Measurements from ENCODE around the gene TNFAIP8.

The TNFAIP8 gene

DNA sequence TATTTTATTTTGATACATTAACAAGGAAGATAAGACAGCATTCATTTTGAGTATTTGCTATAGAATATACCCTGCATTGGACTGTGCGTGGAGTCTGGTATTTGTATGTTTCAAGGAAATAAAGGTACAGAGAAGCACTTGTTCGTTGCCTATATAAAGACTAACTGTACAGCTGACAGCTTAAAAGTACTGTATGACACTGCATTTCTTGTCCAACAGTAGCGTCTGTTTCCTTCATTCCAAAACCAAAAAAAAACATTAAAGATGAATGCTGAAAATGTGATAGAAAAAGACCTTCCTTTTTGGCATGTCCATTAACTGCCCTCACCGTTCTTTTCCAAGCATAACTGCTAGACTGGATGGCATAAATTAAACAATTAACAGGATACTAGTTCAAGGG is 15.3 kb downstream of the TNFAIP8 start:
- DNase-seq: no peak

DNA sequence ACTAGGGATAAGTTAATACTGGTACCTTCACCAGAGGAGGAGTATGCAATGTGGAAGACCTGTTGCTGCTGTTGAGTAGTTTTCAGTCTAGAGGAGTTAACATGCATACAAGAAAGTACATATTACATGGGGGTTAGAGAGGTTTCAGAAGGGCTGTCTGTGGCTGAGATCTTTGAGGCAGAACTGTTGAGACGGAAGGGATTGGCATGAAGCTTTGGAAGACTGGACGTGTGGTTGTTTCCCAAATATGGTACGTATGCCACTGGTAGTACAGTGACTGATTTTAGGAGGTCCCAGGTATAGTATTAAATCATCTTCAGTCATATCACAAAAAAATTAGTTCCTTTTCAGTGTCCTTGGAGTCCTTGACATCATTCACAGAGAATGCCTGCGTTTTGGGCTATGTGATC is 17.6 kb downstream of the TNFAIP8 start:
- DNase-seq: no peak

DNA sequence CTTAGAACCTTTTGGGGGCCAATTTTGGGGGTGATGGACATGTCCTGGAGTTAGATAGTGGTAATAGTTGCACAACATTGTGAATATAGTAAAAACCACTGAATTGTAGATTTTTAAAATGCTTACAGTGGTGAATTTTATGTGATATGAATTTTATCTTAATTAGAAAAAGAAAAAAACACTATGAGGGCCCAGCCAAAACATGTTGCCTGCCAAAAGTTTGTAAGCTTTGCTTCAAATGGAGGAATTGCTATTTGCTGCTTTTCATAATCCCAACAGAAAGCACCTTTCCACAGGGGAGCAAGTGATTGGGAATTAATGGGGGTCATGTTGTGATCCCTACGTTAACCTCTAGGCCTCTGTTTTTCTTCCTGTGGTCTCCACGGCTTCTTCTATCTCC is 19.1 kb downstream of the TNFAIP8 start:
- DNase-seq: no peak

DNA sequence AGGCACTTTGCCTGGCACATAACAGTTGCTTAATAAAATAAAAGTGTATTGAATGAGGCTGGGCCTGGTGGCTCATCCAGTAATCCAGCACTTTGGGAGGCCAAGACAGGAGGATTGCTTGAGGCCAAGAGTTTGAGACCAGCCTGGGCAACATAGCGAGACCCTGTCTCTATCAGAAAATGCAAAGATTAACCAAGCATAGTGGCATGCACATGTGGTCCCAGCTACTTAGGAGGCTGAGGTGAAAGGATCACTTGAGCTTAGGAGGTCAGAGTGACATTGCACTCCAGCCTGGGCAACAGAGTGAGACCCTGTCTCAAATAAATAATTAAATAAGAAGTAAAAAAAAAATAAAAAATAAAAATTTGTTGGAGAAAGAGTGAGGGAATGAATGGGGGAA is 21.2 kb downstream of the TNFAIP8 start:
- DNase-seq: no peak

DNA sequence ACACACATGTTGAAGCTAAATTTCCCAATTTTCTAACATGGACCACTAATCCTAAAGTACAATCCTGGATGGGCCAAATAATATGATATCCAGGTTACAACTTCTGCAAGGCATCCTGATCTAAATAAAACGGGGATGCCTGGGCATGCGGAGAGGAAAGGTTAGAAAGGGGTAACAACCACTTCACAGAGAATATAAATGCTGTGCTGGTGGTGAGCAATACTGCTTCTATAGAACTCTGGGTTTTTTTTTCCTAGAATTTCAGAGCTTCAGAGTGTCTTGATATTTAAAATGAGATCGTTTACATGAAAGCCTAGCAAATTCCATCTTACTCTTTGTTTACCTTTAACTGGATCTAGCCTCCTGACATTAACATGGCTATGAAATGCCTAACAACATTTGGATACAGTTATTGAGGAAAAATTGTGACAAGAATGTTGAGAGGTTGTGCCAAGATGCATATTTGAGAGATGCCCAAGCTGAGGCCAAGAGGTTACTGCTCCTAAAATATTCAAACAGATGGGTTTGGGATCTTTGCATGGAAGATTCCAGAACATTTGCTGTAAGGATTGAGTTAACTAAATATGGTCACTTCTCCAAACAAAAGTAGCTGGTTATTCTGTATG is 22.4 kb downstream of the TNFAIP8 start:
- DNase-seq: no peak

DNA sequence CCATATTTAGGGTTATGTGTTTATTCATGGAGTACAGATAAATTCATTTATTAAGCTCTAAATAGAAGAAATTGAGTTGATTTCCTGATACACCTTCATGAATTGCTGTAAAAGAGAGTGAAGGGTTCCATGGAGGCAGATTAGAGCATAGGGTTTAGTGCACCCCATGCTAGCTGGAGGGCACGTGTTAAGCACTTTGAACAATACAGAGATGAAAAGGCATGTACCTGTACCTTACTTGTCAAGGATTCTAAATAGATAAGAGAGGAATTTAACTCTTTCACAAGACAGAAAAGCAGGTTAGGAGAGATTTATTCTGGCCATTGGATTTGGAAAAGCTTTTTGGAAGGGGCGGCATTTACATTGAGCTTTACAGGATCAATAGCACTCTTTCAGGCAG is 23.3 kb downstream of the TNFAIP8 start:
- no peak for DNase-seq

DNA sequence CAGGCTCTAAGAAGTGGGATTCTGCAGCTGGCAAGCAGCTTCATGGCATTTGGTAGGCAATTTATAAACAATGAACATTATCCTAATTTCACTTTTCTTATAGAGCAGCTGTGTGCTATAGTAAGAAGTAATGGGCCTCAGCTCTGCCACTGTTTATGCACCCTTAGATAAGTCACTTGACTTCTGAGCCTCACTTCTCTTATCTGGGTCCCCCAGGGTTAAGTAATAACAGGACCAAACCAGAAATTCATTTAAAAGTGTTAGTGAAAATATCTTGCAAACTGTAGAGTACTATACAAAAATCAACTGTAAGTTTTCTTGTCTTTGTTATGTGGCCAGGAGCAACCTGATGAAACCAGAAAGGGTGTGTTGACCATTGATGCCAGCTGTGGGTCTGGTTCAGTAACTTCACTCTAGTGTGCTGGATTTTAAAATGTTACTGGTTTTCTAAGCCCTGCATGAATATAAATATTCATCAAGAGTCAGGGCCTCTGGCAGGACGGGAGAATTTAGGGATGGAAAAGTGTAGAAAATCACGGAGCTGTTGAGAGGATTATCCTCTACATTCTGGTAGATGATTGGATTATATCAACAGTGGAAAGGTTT is 24.2 kb downstream of the TNFAIP8 start:
- DNase-seq: no peak

DNA sequence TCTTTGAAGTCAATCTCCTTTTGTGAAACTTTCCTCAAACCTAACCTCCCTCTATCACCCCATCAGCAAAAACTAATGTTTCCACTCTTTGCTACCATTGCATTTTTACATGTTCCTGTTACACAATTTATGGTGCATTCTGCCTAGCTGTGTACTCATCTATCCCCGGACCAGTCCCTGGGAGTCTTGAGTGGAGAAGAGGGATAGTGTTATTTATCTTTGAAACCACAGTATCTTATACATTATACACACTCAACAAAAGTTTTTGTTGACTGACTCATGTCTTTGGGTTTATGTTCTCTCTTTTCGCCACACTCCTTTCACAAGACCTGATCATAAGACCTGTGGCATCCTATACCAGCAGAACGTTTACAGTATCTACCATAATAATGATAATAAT is 26.4 kb downstream of the TNFAIP8 start:
- no peak for DNase-seq

DNA sequence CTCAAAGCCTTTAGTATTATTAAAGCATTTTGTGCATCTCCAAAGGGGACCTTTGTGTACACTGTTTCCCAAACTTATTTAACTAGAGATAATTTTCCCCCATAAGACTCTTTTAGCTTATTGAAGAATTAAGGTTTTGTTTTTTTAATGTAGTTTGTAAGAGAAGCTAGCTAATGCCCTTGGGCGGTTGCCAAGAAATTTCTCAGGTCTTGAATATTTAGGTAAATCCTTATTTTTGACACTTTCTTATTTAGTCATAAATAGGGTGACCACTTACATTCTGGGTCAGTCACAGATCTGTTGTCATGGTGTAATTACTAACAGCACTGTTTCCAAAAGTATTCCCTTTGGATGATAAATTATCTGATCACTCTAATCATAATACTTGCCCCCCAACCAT is 27.2 kb downstream of the TNFAIP8 start:
- no peak for DNase-seq

DNA sequence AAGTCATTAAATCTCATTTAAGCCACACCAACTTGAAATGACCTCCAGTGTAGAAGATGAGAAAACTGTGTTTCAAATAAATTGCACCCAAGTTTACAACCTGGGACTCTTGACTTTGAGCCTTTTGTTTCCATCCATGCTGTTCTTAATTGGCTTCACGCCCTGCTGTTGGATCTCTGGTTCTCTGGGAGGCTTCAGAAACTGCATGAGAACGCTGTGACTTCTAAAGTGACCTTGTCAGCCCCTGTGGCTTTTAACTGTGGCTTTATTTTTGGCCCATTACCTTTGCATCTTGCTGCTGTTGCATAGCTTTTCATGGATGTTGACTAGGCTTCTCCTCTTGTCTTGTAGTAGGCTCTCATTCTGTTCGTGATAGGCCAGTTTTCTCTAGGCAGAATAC is 29.3 kb downstream of the TNFAIP8 start:
- DNase-seq: no peak

DNA sequence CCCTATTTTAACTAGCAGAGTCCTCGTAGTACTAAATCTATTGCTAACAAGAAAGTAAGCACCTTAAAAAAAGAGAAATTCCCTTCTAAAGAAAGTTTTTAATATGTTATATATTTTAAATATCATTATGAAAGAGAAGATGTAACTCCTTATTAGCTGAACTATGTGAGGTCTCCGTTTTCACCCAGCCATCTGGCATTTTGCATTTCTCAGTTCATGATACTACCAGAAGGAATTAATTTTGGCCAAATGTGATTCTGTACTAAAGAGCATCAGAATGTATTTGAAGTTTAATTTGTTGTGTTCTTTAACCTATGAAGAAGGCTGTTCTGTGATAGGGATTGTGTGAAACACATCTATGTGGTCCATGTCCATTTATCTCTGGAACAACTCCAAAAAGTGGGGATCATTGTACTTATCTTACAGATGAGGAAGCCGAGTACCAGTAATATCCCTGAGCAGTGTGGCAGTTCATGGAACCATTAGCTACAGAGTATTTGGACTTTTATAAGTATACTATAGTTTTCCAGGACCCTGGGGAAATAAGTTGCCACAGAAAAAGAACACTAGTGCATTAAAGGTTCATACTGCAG is 29.8 kb downstream of the TNFAIP8 start:
- DNase-seq: no peak

DNA sequence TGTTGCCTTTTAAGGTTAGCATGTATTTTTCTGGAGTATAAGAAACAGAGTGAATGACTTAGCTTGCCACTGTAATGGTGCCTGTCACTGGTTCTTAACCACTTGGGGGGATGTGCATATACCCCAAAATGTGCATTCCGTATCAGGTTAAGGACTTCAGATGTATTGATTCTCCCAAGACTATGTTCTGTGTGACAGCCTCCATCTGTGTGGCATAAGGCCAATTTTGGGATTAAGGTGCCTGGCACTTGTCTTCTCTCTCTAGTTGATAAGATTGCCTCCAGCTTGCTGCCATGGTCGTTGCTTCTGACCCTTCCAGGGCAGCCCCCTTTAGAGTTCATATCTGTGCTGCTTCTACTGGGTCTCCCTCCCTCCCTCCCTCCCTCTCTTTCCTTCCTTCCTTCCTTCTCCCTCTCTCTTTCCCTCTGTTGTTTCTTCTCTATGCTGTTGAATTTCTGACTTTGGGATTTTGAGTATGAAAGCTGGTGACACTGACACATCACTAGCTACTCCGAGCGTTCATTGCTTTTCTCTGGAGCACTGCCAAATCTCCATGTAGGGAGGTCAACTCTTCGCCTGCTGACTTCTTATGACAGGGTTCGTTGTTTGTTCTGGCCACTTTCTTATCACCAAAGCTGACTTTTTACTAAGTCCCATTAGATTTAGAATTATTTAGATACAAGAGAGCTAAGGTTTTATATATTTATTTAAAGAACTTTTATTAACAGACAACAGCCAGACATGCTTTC is 31.0 kb downstream of the TNFAIP8 start:
- no peak for DNase-seq

DNA sequence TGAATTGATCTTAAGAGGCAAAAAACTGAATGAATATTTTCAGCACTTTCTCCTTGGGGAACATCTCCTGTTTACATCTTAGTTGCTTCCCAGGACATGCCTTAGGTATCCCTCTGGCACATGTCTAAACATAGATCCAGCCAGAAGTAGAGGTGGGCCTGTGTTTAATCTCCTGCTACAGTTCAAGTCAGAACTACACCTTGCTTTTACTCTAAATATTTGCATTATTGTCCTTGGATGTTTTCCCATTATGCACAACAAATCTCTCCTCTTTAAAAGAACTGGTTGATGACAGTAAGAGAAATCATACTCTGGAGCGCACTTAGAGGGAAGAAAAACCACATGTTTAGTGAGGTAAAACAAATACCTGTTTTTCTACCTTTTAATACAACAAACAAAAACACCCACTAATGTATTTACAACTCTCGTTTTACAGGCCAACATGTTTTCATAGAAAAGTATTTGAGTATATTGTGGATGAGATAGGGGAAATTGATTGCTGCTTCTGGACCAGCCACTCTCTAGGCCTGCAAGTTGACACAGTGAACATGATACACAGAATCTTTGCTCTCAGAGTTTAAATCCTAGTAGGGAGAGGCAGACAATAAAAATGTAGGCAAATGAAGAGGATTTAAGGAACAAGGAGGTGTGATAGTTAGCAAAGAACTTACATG is 32.3 kb downstream of the TNFAIP8 start:
- no peak for DNase-seq

DNA sequence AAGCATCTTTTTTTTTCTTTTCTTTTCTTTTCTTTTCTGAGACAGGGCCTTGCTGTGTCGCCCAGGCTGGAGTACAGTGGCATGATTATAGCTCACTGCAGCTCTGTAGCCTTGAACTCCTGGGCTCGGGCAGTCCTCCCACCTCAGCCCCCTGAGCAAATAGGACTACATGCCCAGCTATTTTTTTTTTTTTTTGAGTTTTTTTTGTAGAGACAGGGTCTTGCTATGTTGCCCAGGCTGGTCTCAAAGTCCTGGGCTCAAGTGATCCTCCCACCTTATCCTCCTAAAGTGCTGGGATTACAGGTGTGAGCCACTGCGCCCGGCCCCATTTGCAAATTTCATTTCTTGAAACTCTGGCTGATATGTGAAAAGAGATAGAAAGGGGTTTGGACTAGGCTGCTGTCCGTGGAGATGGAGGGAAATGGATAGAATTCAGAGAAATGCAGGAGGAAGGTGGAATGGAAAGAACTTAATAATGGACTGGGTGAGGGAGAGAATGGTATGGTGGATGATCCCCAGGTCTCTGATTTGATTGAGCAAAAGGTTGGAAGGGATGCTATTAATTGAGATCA is 32.9 kb downstream of the TNFAIP8 start:
- no peak for DNase-seq

DNA sequence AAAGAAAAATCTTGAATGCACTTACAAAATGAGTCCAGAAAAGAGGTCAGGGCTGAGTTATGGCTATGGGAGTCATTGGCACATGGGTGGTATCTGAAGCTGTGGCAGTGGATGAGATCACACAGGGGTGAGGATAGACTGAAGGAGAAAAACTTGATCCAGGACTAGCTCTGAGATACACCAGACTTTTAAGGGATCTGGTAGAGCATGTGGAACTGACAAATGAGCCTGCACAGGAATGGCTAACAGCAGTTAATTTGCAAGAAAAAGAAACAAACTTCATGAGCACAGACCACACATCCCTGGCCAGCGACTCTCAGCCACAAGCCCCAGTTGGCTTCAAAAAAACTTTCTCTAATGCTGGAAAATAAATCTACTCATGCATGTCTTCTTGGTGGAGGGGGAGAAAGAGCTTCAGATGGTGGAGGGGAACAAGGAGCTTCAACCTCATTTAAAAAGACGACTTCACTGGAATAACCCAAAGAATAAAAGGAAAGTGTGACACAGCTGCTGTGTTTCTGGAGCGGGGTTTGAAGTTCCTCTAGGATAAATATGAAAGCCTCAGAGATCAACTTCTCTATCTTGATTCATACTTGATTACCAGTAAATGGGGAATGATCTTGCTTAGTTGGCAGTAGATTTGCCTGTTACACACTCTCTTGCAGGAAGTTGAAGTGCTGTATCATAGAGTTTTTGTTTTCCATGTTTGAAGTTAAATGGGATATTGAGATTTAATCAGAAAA is 33.6 kb downstream of the TNFAIP8 start:
- DNase-seq: no peak

DNA sequence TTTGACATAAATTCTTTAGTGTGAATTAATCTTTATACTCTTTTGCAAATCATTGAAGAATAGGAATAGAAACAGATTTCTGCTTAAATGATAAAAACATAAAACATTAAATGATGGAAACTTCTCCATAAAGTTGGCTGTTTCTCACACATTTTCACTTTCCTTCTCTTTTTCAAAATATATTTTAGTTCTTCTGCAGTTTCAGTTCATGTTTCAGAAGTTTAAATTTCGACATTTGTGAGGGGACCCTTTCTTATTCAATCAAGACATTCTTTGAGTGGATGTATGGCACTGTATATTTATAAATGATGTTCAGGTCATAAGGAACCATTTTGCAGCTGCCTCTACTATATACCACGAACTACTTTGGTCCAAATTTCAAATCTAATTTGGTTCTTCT is 34.6 kb downstream of the TNFAIP8 start:
- no peak for DNase-seq

DNA sequence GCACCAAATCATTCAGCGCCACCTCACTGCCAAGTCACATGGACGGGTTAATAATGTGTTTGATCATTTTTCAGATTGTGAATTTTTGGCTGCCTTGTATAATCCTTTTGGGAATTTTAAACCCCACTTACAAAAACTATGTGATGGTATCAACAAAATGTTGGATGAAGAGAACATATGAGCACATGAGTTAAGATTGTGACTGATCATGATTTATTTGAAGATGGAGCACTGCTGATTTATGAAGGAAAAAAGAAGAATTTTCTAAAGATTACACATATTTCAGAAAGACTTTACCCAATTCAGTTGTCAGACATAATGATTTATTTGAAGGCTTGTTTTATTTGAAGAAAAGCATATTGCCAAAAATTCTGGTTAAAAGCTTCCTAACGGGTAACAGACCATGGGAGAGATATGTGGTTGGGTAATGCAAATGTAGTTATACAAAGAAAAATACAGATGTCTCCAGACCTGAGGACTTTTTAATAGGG is 37.4 kb downstream of the TNFAIP8 start:
- DNase-seq: no peak

DNA sequence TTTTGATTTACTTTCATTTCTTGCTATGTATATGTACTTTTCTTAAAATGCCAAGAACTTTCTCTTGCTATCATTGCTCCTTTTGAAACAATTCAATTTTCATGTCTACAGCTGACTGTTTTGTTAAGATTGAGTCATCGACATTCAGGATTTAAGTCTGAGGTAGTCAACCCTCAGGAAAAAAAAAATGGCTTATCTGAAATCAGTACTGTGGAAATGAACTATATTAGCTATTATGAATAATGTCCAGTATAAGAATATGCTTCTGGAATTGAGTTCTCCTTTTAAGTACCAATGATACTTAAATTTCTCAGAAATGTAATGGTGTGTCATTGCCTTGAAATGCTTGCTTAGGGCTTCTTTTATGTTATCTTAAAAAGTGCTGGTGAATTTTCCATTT is 37.9 kb downstream of the TNFAIP8 start:
- no peak for DNase-seq

DNA sequence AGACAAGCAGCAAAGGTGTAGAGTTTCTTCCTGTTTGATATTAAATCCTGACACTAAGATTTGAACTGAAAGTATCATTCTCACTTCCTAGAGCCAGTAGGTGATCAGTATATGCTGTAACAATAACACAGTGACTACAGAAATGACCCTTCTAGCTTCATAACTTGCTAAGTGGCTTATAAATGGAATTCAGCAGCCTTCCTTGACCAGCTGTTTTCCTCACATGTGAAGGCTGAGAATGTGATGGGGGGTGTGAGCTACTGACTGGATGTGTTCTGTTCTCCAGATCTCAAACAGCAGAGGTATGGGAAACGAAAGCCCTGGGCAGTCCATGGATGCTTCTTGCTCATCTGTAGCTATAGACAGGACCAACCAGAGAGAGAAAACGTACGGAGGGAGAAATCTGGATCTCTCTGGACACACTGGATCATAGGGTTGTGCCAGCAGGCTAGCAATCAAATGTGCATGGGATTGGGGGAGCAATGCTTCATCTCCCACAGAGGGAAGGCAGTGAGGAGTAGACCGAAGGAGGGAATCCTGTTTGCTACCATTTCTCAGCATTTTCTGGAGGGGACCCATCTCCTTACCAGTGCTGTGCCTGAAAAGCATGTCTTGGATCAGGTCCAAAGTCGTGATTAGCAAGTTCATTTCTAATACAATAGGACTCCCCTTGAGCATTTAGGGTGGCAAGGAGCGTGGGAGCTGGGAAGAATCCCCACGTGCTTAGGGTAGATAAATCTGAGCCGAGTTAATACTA is 39.4 kb downstream of the TNFAIP8 start:
- no peak for DNase-seq

DNA sequence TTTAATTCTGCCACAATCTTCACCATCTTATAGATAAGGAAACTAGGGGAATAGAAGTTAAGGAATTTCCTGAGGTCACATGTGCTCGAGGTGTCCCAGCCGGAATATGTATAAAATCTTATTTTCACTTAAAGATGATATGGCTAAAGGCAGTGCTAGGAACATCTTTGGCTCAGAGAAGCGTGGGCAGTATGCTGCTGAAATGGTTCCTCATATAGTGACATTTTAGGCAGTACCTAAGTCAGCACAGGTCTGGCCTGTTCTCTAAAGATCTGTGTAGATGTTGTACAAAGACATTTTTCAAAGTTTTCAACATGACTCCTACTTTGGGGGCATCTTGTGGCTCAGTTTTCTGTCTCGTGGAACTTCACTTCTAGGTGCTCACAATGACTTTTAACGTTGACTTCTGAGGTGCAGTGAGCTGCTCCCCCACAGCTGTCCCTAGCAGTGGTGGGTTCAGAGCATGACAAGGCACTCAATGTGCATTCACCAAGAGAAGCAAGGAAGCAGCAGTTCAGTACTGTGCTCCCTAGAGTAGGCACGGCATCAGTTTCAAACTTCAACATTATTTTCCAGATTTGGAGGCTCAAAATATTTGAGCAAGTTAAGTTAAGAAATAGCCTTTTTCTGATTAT is 40.3 kb downstream of the TNFAIP8 start:
- no peak for DNase-seq
